Small intestine (tissue), 7 donors: ENCODE results near the gene CD200. TPM values are rescaled to one million over a fixed set of nuclear protein-coding genes. Genes with fewer than 3 reads are reported as not detected.

Experiments
- DNase-seq, 2 donors: peaks; one replicate each; pipeline versions ENCODE4 v3.0.0 to v3.0.0-alpha.2; 2013
- FAIRE-seq: peaks from 2 replicates; lab custom pipeline; 2012; peaks lifted over from hg19 to GRCh38; lab: Jason Lieb, UNC
- H3K27ac ChIP-seq, 3 donors: one replicate each; pipeline ENCODE4 v1.5.1; 2013; ENCODE audit warnings: low read length in 2 of 3, mild to moderate bottlenecking in 2 of 3, control low read depth in 1 of 3, inconsistent platforms in 1 of 3, low read depth in 1 of 3, moderate library complexity in 1 of 3
- H3K27me3 ChIP-seq, 3 donors: one replicate each; pipeline ENCODE4 v1.6.1; 2013; ENCODE audit warnings: low read length in 3 of 3, inconsistent platforms in 1 of 3; ENCODE audit not compliant: control insufficient read depth in 3 of 3, insufficient read depth in 3 of 3
- H3K36me3 ChIP-seq, 3 donors: one replicate each; pipeline ENCODE4 v1.6.1; 2013; ENCODE audit warnings: low read length in 3 of 3, inconsistent platforms in 1 of 3, low read depth in 1 of 3, mild to moderate bottlenecking in 1 of 3, moderate library complexity in 1 of 3; ENCODE audit not compliant: control insufficient read depth in 3 of 3, insufficient read depth in 2 of 3
- H3K4me1 ChIP-seq, 3 donors: one replicate each; pipeline ENCODE4 v1.6.1; 2013; ENCODE audit warnings: low read length in 2 of 3, inconsistent platforms in 1 of 3, low read depth in 1 of 3, mild to moderate bottlenecking in 1 of 3, moderate library complexity in 1 of 3; ENCODE audit not compliant: control insufficient read depth in 3 of 3, insufficient read depth in 2 of 3
- H3K4me3 ChIP-seq, 3 donors: one replicate each; pipeline ENCODE4 v1.5.1; 2013; ENCODE audit warnings: low read length in 3 of 3, control low read depth in 1 of 3, inconsistent platforms in 1 of 3, low read depth in 1 of 3, mild to moderate bottlenecking in 1 of 3, moderate library complexity in 1 of 3
- H3K9me3 ChIP-seq, 2 donors: one replicate each; pipeline ENCODE4 v1.6.1; 2013; ENCODE audit warnings: low read depth in 1 of 2, low read length in 1 of 2; ENCODE audit not compliant: control insufficient read depth in 2 of 2, insufficient read depth in 1 of 2
- WGBS, 3 donors: extraction: QIAGEN DNeasy Blood & Tissue Kit; methylation state at CpG; one replicate each; pipeline ENCODE4 v1.1.7; 2013; 5-methylcytosine and 5-hydroxymethylcytosine counted together
- polyA plus RNA-seq, 4 donors: library from polyadenylated mRNA; stranded (reverse) in 3 of 4; unstranded in 1 of 4; fragments of 200-250 nt in 3 of 4; fragments of 120-200 nt in 1 of 4; gene quantifications; one replicate each; pipeline versions ENCODE4 v1.2.1 to v1.2.3, GENCODE V29; 2013
- donor health status: healthy with polysubstance abuse.
- donor health status: control.
- donor health status: control.
- donor health status: Bipolar disorder and iron deficiency.
- donor health status: healthy.

Gene CD200
- polyA plus RNA-seq, 4 donors: 1.1 to 9.6 (median 7.9) TPM; not detected in 1

DNA sequence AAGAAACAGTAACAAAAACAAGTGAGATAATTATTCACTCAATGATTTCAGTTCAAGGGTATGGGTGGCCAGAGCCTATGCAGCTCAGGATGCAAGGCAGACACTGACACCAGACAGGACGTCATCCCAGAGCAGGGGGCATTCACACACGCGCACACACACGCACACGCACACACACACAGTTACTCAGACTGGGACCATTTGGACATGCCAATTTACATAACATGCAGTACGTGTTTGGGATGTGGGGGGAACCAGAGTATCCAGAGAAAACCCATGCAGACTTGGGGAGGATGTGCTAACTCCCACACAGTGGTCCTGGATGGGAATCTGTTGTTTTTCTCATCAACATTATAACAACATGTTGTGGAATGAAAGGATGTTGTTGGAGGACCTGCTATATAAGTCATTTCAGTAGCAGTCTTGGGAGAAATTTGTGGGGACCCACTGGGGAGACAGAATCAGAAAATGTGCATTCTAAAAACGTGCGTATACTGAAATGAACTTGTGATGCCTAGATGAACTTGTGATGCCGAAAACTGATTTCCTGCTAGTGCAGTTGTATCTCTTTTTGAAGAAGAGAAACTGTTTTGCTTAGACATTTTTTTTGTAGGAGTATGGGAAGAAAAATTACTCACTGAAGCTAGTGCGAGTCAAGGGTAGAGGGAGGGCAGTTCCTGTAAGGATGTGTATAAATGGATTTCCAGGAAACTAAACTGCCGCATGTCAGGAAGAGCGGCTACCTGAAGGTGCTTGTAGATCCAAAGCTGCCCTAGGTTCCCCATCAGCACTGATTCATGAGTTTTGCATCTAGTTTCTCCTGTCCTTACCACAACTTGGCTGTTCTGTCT lies 25.2 kb downstream of the CD200 start:
- DNase-seq: no peak

GRCh38 chr3:112360561-112360960 lies 27.6 kb downstream of the CD200 start:
- FAIRE-seq (no peak), DNase-seq (no peak)
- Histone ChIP-seq H3K9me3 (no peaks in the 10 kb centered on the region), H3K36me3 (peaks cover 0 to 2% (median 0%) of the 10 kb centered on the region in 3 donors), H3K27me3 (no peaks in the 10 kb centered on the region), H3K27ac (no peak overlapping the region), H3K4me3 (no peak overlapping the region), H3K4me1 (peaks cover 0 to 2% (median 0%) of the 10 kb centered on the region in 3 donors)
- 64 to 74% (median 70%) methylated on average over 2 of the region's 2 CpGs for WGBS, 3 donors

More for the DNA sequence above, 25.2 kb downstream of the CD200 start:
- Histone ChIP-seq H3K27ac (peak overlapping the region in 1 of 3 donors; percentile 1), H3K4me3 (no peak overlapping the region), H3K36me3 (peaks cover 0 to 2% (median 0%) of the 10 kb centered on the region in 3 donors), H3K27me3 (no peaks in the 10 kb centered on the region), H3K4me1 (peaks cover 0 to 2% (median 0%) of the 10 kb centered on the region in 3 donors), H3K9me3 (no peaks in the 10 kb centered on the region)
- 71 to 88% (median 80%) methylated on average over 12 of the region's 12 CpGs for WGBS, 3 donors
- no peak for FAIRE-seq

DNA sequence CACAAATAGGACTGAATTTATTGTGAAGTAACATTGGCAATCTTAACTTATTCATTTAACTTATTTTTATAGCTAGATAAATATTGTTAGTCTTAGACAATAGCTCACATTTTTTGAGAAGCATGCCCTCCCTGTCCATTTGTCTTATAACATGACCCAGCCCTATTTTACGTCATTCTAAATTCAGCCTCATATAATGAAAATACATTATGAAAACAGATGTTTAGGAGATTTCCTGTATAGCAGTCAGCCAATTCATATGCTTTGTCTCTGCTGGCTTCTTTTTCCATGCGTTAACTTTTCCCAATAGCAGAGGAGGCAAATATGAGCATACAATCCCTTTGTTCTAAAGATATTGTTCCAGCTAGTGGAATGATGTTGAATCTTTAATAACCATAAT lies 29.3 kb downstream of the CD200 start:
- H3K9me3 ChIP-seq: no peaks in the 10 kb centered on the region
- 78 to 98% (median 93%) methylated on average over 2 of the region's 2 CpGs for WGBS, 3 donors
- H3K4me1 ChIP-seq: peaks cover 0 to 2% (median 0%) of the 10 kb centered on the region in 3 donors
- no peak overlapping the region for H3K27ac ChIP-seq
- DNase-seq (no peak), FAIRE-seq (no peak)
- H3K4me3 ChIP-seq: no peak overlapping the region
- no peaks in the 10 kb centered on the region for H3K27me3 ChIP-seq
- peaks cover 0 to 2% (median 0%) of the 10 kb centered on the region in 3 donors for H3K36me3 ChIP-seq

DNA sequence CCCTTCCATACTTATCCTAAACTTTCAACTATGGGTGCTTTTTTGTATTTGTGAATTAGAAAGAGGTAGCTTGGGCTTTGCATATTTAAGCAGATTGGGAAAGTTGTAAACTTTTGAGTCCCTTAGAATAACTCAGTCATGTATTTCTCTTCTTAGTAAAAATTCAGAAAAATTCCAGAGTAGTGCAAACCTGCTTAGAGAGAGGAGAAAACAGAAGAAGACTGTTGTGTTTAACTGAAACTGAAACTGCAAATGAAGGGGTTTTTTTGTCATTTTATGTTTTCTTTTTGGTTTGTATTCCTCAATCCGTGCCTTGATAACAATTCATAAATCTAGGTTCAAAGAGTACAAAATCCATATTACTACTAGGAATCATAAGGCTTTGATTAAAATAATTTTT lies 31.3 kb downstream of the CD200 start:
- Histone ChIP-seq H3K27ac (peak overlapping the region in 1 of 3 donors; percentile 24), H3K27me3 (no peaks in the 10 kb centered on the region), H3K36me3 (peaks cover 0 to 2% (median 0%) of the 10 kb centered on the region in 3 donors), H3K4me1 (no peaks in the 10 kb centered on the region), H3K9me3 (no peaks in the 10 kb centered on the region), H3K4me3 (no peak overlapping the region)
- 25 to 39% (median 35%) methylated on average over 1 of the region's 1 CpG for WGBS, 3 donors
- DNase-seq: no peak
- FAIRE-seq: no peak

- H3K9me3 ChIP-seq: no peaks in the 10 kb centered on the region
- H3K36me3 ChIP-seq: peaks cover 0 to 2% (median 0%) of the 10 kb centered on the region in 3 donors
- no peak overlapping the region for H3K4me3 ChIP-seq
- H3K4me1 ChIP-seq: no peaks in the 10 kb centered on the region
- H3K27ac ChIP-seq: no peak overlapping the region
- no peak for DNase-seq
- 79 to 92% (median 79%) methylated on average over 2 of the region's 2 CpGs for WGBS, 3 donors
- H3K27me3 ChIP-seq: no peaks in the 10 kb centered on the region
- no peak for FAIRE-seq
These were observed 32.1 kb downstream of the CD200 start for GRCh38 chr3:112365035-112365434.

DNA sequence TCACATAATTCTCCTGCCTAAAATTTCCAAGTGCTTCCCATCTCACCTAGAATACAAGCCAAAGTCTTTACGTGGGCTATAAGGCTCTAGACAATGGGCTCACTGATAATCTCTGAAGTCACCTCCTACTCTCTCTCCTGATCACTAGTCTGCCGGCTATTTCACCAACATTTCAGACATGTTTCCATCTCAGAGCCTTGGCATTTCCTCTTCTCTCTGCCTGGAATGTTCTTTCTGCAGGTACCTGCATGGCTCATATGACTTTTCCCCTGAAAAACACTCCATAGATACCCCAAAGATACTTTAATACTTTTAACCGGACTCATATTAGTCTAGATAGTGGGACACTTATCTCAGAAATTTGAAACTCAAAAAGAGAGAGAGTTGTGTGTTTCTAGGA lies 32.7 kb downstream of the CD200 start:
- Histone ChIP-seq H3K9me3 (no peaks in the 10 kb centered on the region), H3K4me1 (no peaks in the 10 kb centered on the region), H3K36me3 (peaks cover 0 to 2% (median 0%) of the 10 kb centered on the region in 3 donors), H3K27me3 (no peaks in the 10 kb centered on the region), H3K4me3 (no peak overlapping the region), H3K27ac (no peak overlapping the region)
- FAIRE-seq (no peak), DNase-seq (no peak)
- WGBS, 3 donors: 84 to 85% (median 84%) methylated on average over 3 of the region's 3 CpGs

DNA sequence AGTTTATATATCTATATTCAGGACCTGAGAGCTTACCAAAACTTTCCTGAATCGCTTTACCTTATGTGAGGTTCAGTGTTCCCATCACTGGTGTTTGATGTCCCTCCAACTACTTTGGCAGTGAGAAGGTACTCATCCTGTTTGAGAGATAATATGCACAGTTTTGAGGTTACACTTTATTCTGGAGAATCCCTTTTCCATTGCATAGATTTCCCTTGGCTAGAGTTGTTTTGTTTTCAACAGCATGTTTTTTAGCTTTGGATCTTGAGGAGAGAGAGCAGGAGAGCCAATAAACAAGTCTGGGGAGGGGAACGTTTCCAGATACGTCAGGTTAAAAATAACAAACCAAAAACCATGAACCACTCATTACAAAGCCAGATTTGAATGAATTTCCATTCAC lies 33.6 kb downstream of the CD200 start:
- DNase-seq (no peak), FAIRE-seq (no peak)
- Histone ChIP-seq H3K4me1 (no peaks in the 10 kb centered on the region), H3K9me3 (no peaks in the 10 kb centered on the region), H3K4me3 (no peak overlapping the region), H3K27me3 (no peaks in the 10 kb centered on the region), H3K27ac (no peak overlapping the region), H3K36me3 (peaks cover 0 to 2% (median 0%) of the 10 kb centered on the region in 3 donors)
- WGBS, 3 donors: 61 to 86% (median 75%) methylated on average over 3 of the region's 3 CpGs

DNA sequence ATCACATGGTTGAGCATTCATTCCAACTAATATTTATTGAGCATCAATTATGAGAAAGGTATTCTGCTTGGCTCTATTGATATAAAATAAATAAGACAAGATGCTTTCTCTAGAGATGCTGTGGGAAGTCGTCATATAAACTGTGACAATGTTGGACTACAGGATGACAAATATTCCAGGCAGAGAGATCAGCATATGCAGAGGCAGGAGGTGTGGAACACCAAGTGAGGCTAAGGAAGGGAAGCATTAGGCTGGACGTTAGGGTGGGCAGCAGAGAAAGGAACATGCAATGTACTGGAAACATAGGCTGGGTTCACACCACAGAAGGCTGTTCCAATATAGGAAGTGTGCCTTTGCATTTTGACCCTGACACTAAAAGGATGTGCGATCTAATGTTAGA lies 38.6 kb downstream of the CD200 start:
- Histone ChIP-seq H3K4me1 (no peaks in the 10 kb centered on the region), H3K4me3 (no peak overlapping the region), H3K27ac (no peak overlapping the region), H3K9me3 (no peaks in the 10 kb centered on the region), H3K36me3 (no peaks in the 10 kb centered on the region), H3K27me3 (no peaks in the 10 kb centered on the region)
- DNase-seq: no peak
- FAIRE-seq: no peak
- 79 to 89% (median 82%) methylated on average over 3 of the region's 3 CpGs for WGBS, 3 donors
